ENCODE results near the gene TIMM23.

DNA sequence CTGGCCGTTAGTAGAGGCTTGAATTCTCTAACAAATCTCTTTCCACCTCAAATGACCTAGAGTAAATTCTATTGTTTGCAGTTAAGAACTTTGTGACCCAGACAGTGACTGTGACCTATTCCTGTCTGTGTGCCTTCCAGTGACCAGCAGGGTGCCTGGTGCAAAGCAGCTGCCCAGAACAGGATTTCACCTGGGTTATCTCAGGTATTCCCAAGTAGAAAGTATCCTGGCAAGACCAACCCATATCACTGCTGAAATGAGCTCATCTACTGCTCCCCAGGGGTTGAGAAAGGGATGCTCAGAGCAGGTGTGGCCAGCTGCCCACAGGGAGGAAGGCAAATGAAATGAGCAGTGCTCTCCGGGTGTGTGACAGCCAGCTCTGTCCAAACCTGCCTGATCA lies 75.9 kb downstream of the TIMM23 start:
- TF ChIP-seq, protein P1, sequence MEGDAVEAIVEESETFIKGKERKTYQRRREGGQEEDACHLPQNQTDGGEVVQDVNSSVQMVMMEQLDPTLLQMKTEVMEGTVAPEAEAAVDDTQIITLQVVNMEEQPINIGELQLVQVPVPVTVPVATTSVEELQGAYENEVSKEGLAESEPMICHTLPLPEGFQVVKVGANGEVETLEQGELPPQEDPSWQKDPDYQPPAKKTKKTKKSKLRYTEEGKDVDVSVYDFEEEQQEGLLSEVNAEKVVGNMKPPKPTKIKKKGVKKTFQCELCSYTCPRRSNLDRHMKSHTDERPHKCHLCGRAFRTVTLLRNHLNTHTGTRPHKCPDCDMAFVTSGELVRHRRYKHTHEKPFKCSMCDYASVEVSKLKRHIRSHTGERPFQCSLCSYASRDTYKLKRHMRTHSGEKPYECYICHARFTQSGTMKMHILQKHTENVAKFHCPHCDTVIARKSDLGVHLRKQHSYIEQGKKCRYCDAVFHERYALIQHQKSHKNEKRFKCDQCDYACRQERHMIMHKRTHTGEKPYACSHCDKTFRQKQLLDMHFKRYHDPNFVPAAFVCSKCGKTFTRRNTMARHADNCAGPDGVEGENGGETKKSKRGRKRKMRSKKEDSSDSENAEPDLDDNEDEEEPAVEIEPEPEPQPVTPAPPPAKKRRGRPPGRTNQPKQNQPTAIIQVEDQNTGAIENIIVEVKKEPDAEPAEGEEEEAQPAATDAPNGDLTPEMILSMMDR (IDR thresholded peaks at IDR 0.05 in 2 of 3, conservative IDR thresholded peaks at IDR 0.05 in 1 of 3; ENCODE audit: borderline replicate concordance in 1 of 3, insufficient read depth in 1 of 3, low read depth in 2 of 3, low read length in 2 of 3), result no peak
- TF ChIP-seq EZH2 (IDR thresholded peaks at IDR 0.05) (no peak), POLR2AphosphoS5 (IDR thresholded peaks at IDR 0.05; ENCODE audit: low read depth, low read length) (no peak), POLR2A (IDR thresholded peaks at IDR 0.05; ENCODE audit: borderline replicate concordance, extremely low read depth, insufficient read depth, insufficient read length) (no peak), YY1 (IDR thresholded peaks at IDR 0.05; ENCODE audit: extremely low read depth, insufficient replicate concordance, low read depth, low read length) (no peak)
- TF ChIP-seq, protein P2, sequence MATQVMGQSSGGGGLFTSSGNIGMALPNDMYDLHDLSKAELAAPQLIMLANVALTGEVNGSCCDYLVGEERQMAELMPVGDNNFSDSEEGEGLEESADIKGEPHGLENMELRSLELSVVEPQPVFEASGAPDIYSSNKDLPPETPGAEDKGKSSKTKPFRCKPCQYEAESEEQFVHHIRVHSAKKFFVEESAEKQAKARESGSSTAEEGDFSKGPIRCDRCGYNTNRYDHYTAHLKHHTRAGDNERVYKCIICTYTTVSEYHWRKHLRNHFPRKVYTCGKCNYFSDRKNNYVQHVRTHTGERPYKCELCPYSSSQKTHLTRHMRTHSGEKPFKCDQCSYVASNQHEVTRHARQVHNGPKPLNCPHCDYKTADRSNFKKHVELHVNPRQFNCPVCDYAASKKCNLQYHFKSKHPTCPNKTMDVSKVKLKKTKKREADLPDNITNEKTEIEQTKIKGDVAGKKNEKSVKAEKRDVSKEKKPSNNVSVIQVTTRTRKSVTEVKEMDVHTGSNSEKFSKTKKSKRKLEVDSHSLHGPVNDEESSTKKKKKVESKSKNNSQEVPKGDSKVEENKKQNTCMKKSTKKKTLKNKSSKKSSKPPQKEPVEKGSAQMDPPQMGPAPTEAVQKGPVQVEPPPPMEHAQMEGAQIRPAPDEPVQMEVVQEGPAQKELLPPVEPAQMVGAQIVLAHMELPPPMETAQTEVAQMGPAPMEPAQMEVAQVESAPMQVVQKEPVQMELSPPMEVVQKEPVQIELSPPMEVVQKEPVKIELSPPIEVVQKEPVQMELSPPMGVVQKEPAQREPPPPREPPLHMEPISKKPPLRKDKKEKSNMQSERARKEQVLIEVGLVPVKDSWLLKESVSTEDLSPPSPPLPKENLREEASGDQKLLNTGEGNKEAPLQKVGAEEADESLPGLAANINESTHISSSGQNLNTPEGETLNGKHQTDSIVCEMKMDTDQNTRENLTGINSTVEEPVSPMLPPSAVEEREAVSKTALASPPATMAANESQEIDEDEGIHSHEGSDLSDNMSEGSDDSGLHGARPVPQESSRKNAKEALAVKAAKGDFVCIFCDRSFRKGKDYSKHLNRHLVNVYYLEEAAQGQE (IDR thresholded peaks at IDR 0.05; ENCODE audit: low read depth), result no peak
- TF ChIP-seq, protein P3, sequence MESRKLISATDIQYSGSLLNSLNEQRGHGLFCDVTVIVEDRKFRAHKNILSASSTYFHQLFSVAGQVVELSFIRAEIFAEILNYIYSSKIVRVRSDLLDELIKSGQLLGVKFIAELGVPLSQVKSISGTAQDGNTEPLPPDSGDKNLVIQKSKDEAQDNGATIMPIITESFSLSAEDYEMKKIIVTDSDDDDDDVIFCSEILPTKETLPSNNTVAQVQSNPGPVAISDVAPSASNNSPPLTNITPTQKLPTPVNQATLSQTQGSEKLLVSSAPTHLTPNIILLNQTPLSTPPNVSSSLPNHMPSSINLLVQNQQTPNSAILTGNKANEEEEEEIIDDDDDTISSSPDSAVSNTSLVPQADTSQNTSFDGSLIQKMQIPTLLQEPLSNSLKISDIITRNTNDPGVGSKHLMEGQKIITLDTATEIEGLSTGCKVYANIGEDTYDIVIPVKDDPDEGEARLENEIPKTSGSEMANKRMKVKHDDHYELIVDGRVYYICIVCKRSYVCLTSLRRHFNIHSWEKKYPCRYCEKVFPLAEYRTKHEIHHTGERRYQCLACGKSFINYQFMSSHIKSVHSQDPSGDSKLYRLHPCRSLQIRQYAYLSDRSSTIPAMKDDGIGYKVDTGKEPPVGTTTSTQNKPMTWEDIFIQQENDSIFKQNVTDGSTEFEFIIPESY (IDR thresholded peaks at IDR 0.05; ENCODE audit: extremely low read depth, insufficient replicate concordance, low read length), result no peak
